Esophagus squamous epithelium (tissue), 4 donors: ENCODE results near the gene ADCK1.

Experiments used
- POLR2A ChIP-seq, 4 donors: fragments of 450-650 bp; IDR thresholded peaks; one replicate each; pipeline ENCODE4 v1.6.1; 2017; ENCODE audit warnings: antibody characterized with exemption in 4 of 4, mild to moderate bottlenecking in 4 of 4, moderate library complexity in 3 of 4
- TF ChIP-seq, protein P1 (sequence below), 6 experiments: fragments of 450-650 bp in 4 of 6; fragments of 200-600 bp in 2 of 6; sonication (generic) in 2 of 6; IDR thresholded peaks; one replicate each; pipeline ENCODE4 v1.5.1; 2016 to 2019; ENCODE audit warnings: antibody characterized with exemption in 6 of 6, mild to moderate bottlenecking in 4 of 6, moderate library complexity in 4 of 6

- TF ChIP-seq, protein P1, sequence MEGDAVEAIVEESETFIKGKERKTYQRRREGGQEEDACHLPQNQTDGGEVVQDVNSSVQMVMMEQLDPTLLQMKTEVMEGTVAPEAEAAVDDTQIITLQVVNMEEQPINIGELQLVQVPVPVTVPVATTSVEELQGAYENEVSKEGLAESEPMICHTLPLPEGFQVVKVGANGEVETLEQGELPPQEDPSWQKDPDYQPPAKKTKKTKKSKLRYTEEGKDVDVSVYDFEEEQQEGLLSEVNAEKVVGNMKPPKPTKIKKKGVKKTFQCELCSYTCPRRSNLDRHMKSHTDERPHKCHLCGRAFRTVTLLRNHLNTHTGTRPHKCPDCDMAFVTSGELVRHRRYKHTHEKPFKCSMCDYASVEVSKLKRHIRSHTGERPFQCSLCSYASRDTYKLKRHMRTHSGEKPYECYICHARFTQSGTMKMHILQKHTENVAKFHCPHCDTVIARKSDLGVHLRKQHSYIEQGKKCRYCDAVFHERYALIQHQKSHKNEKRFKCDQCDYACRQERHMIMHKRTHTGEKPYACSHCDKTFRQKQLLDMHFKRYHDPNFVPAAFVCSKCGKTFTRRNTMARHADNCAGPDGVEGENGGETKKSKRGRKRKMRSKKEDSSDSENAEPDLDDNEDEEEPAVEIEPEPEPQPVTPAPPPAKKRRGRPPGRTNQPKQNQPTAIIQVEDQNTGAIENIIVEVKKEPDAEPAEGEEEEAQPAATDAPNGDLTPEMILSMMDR (IDR thresholded peaks at IDR 0.05), result no peak
- TF ChIP-seq POLR2A (IDR thresholded peaks at IDR 0.05), result no peak
These were observed 113.0 kb downstream of the ADCK1 start for GRCh38 chr14:77912754-77913556.
